Common myeloid progenitor, CD34-positive (primary cell): ENCODE results near the gene BNC1.

ENCODE experiments used
- CTCF ChIA-PET: fragments of 350-600 bp; sonication (Branson Sonifier 250); formaldehyde crosslinking; loops from one replicate; lab custom pipeline; 2021; ENCODE audit warnings: antibody characterized with exemption; lab: Charles Lee
- POLR2A ChIA-PET: fragments of 350-600 bp; sonication (Branson Sonifier 250); formaldehyde crosslinking; loops from one replicate; lab custom pipeline; 2021; ENCODE audit warnings: antibody characterized with exemption; lab: Charles Lee
- DNase-seq, 3 donors: peaks; one replicate each; pipeline versions ENCODE4 v3.0.0 to v3.0.0-alpha.2; 2013
- H3K27ac ChIP-seq, 2 experiments: 1 replicate in 1 of 2; 2 replicates in 1 of 2; pipeline ENCODE4 v1.7.0; 2013; ENCODE audit warnings: inconsistent platforms in 2 of 2, low read length in 2 of 2, mild to moderate bottlenecking in 2 of 2, low read depth in 1 of 2, moderate library complexity in 1 of 2; ENCODE audit not compliant: severe bottlenecking in 2 of 2, insufficient read depth in 1 of 2, poor library complexity in 1 of 2
- H3K27me3 ChIP-seq, 5 experiments: replicated peaks in 2 of 5; 1 replicate in 3 of 5; 2 replicates in 2 of 5; pipeline versions ENCODE4 v1.6.1 to v1.7.0; 2013; ENCODE audit warnings: low read length in 4 of 5, mild to moderate bottlenecking in 2 of 5, moderate library complexity in 2 of 5, inconsistent platforms in 1 of 5; ENCODE audit not compliant: insufficient read depth in 5 of 5, control insufficient read depth in 4 of 5
- H3K36me3 ChIP-seq, 4 experiments: 1 replicate in 2 of 4; 2 replicates in 2 of 4; pipeline versions ENCODE4 v1.6.1 to v1.7.0; 2013; ENCODE audit warnings: low read length in 3 of 4, control low read depth in 1 of 4, mild to moderate bottlenecking in 1 of 4; ENCODE audit not compliant: control insufficient read depth in 4 of 4, insufficient read depth in 4 of 4
- H3K4me1 ChIP-seq, 4 experiments: 1 replicate in 3 of 4; 2 replicates in 1 of 4; pipeline versions ENCODE4 v1.6.1 to v1.7.1; 2013; ENCODE audit warnings: low read length in 3 of 4, mild to moderate bottlenecking in 3 of 4, control low read depth in 1 of 4, inconsistent platforms in 1 of 4, moderate library complexity in 1 of 4; ENCODE audit not compliant: control insufficient read depth in 4 of 4, insufficient read depth in 4 of 4; ENCODE audit errors: control extremely low read depth in 1 of 4
- H3K4me3 ChIP-seq, 7 experiments: 1 replicate in 4 of 7; 2 replicates in 3 of 7; pipeline versions ENCODE4 v1.5.1 to v1.7.0; 2013; ENCODE audit warnings: mild to moderate bottlenecking in 7 of 7, low read length in 6 of 7, moderate library complexity in 6 of 7, inconsistent platforms in 2 of 7, low read depth in 2 of 7, control low read depth in 1 of 7; ENCODE audit not compliant: insufficient read depth in 4 of 7, control insufficient read depth in 1 of 7; ENCODE audit errors: extremely low read depth in 1 of 7
- H3K9me3 ChIP-seq, 5 experiments: 1 replicate in 4 of 5; 2 replicates in 1 of 5; pipeline versions ENCODE4 v1.6.1 to v1.7.1; 2013; ENCODE audit warnings: low read length in 4 of 5, mild to moderate bottlenecking in 2 of 5, inconsistent platforms in 1 of 5, low read depth in 1 of 5, moderate library complexity in 1 of 5; ENCODE audit not compliant: control insufficient read depth in 4 of 5, insufficient read depth in 2 of 5; ENCODE audit errors: control extremely low read depth in 1 of 5
- WGBS: methylation state at CpG from one replicate; pipeline ENCODE4 v1.1.5; 2013; ENCODE audit not compliant: insufficient coverage; 5-methylcytosine and 5-hydroxymethylcytosine counted together

BNC1 gene

GRCh38 chr15:83215306-83215705 is 69.2 kb downstream of the BNC1 start:
- Histone ChIP-seq H3K36me3 (no peaks in the 10 kb centered on the region), H3K4me3 (no peak overlapping the region), H3K9me3 (no peaks in the 10 kb centered on the region), H3K4me1 (no peaks in the 10 kb centered on the region), H3K27me3 (no peaks in the 10 kb centered on the region), H3K27ac (no peak overlapping the region)
- DNase-seq, result no peak
- ChIA-PET POLR2A (no interaction called here), CTCF (no interaction called here)
- no CpG with 5 or more reads among the region's 2 CpGs for WGBS

GRCh38 chr15:83210619-83211018 is 73.8 kb downstream of the BNC1 start:
- no peak for DNase-seq
- CTCF ChIA-PET, result interaction anchor here (1.9 kb wide), 1 partner anchor 38 kb away, joined by 4 read pairs; no protein-coding TSS in a partner anchor
- Histone ChIP-seq H3K4me3 (no peak overlapping the region), H3K9me3 (no peaks in the 10 kb centered on the region), H3K36me3 (no peaks in the 10 kb centered on the region), H3K4me1 (peaks cover 8 to 17% (median 14%) of the 10 kb centered on the region in 4 experiments), H3K27me3 (no peaks in the 10 kb centered on the region), H3K27ac (no peak overlapping the region)
- 100% methylated on average over 1 of the region's 3 CpGs for WGBS
- POLR2A ChIA-PET, result no interaction called here

GRCh38 chr15:83209333-83209732 is 75.1 kb downstream of the BNC1 start:
- H3K27ac ChIP-seq, result no peak overlapping the region
- WGBS, result 83% methylated on average over 3 of the region's 5 CpGs
- DNase-seq, result peak in 1 of 3 donors; percentile 9
- ChIA-PET POLR2A (no interaction called here), CTCF (interaction anchor here (2.5 kb wide), 1 partner anchor 198 kb away, joined by 10 read pairs; the partner anchor contains the start of gene C15orf40)
- no peaks in the 10 kb centered on the region for H3K9me3 ChIP-seq
- peaks cover 9 to 19% (median 17%) of the 10 kb centered on the region in 4 experiments for H3K4me1 ChIP-seq
- no peaks in the 10 kb centered on the region for H3K27me3 ChIP-seq
- H3K4me3 ChIP-seq, result no peak overlapping the region
- H3K36me3 ChIP-seq, result no peaks in the 10 kb centered on the region

- peak in 1 of 3 donors; percentile 60 for DNase-seq
- Histone ChIP-seq H3K9me3 (no peaks in the 10 kb centered on the region), H3K27me3 (no peaks in the 10 kb centered on the region), H3K27ac (no peak overlapping the region), H3K4me3 (peak overlapping the region; percentile 79 to 92 (median 88)), H3K4me1 (peaks cover 9 to 19% (median 17%) of the 10 kb centered on the region in 4 experiments), H3K36me3 (no peaks in the 10 kb centered on the region)
- CTCF ChIA-PET, result interaction anchor here (0.6 to 2.5 kb wide), 2 partner anchors 56 to 197 kb away, joined by 3 to 10 read pairs; partner anchors contain the start of gene C15orf40
- POLR2A ChIA-PET, result interaction anchor here (0.5 to 1.4 kb wide), 3 partner anchors 100 to 197 kb away, joined by 3 to 6 read pairs (median 6); partner anchors contain the start of genes C15orf40 and TM6SF1
- 2% methylated on average over 8 of the region's 11 CpGs for WGBS
Observed at GRCh38 chr15:83208367-83208661, 76.2 kb downstream of the BNC1 start.

GRCh38 chr15:83207660-83208366 is 76.7 kb downstream of the BNC1 start, which contains the start of gene HDGFL3:
TSS of gene HDGFL3 (minus strand) at chr15:83207823. CDS start at chr15:83207414, 409 bp downstream.
- CTCF ChIA-PET, result interaction anchor here (2.5 kb wide), 1 partner anchor 197 kb away, joined by 10 read pairs; the partner anchor contains the start of gene C15orf40
- WGBS, result 0% methylated on average over 40 of the region's 94 CpGs
- peak within 1 kb of the TSS; percentile 79 to 92 (median 88) for H3K4me3 ChIP-seq

GRCh38 chr15:83207009-83207659 is 77.3 kb downstream of the BNC1 start:
- under 1% methylated on average over 66 of the region's 93 CpGs for WGBS
- Histone ChIP-seq H3K4me3 (peak overlapping the region; percentile 79 to 92 (median 88)), H3K9me3 (no peaks in the 10 kb centered on the region), H3K27me3 (no peaks in the 10 kb centered on the region), H3K36me3 (no peaks in the 10 kb centered on the region), H3K4me1 (peaks cover 9 to 19% (median 17%) of the 10 kb centered on the region in 4 experiments), H3K27ac (peak overlapping the region in 1 of 2 experiments; percentile 72)
- POLR2A ChIA-PET, result interaction anchor here (0.6 to 1.4 kb wide), 4 partner anchors 20 to 196 kb away, joined by 3 to 6 read pairs (median 5); partner anchors contain the start of genes C15orf40 and TM6SF1
- CTCF ChIA-PET, result interaction anchor here (0.7 kb wide), 1 partner anchor 173 kb away, joined by 4 read pairs; no protein-coding TSS in a partner anchor
- peak; percentile 34 to 69 (median 55) for DNase-seq

More at GRCh38 chr15:83207660-83208366, 76.7 kb downstream of the BNC1 start, which contains the start of gene HDGFL3:
- H3K4me1 ChIP-seq, result peaks cover 9 to 19% (median 17%) of the 10 kb centered on the region in 4 experiments
- H3K27me3 ChIP-seq, result no peaks in the 10 kb centered on the region
- DNase-seq, result peak; percentile 57 to 81 (median 70)
- no peaks in the 10 kb centered on the region for H3K36me3 ChIP-seq
- no peaks in the 10 kb centered on the region for H3K9me3 ChIP-seq
- POLR2A ChIA-PET, result interaction anchor here (0.5 to 1.4 kb wide), 5 partner anchors 19 to 196 kb away, joined by 3 to 6 read pairs (median 4); partner anchors contain the start of genes C15orf40 and TM6SF1
- H3K27ac ChIP-seq, result peak within 1 kb of the TSS in 1 of 2 experiments; percentile 72
